Left forelimb (tissue), 1 donor: ENCODE results near the gene TYW1B.
"Not testable (repeated sequence)": the region's sequence is repeated elsewhere in the genome, so short reads cannot be mapped to it uniquely, and the experiment has no call there.

Experiments used
- DNase-seq: peaks from one replicate; pipeline ENCODE4 v3.0.0-alpha.2; 2018; ENCODE audit warnings: low spot score

The TYW1B gene

GRCh38 chr7:72753229-72753628 lies 74.8 kb downstream of the TYW1B start:
- DNase-seq = not testable (repeated sequence)

- DNase-seq = no peak
Measured at GRCh38 chr7:72751978-72752377, 76.0 kb downstream of the TYW1B start.

DNA sequence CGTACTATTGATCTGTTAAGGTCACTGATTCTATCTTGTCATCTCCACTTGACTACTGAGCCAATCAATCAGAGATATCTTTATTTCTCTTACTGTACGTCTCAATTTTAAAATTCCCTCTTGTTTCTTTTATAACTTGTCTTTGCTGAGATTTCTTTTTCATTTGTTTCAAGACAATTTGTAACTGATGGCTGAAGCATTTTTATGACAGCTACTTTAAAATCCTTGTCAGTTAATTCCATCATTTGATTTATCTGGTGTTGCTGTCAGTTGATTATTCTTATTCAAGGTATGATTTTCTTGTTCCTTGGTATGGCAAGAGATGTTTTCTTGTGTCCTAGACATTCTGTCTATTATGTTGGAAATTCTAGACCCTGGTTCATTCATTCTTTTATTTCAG lies 76.6 kb downstream of the TYW1B start:
- no peak for DNase-seq

DNA sequence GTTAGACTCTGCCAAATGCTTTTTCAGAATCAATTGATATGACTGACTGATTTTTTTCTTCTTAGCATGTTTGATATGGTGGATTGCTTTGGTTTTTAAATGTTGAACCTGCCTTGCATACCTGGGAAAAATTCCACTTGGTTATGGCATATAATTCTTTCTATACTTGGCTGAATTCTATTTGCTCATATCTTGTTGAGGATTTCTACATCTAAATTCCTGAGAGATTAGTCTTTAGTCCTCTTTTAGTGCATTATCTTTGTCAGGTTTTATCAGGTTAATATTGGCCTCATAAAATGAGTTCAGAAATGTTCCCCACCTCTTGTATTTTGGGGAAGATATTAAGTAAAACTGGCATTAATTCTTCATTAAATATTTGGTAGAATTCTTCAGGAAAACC lies 79.4 kb downstream of the TYW1B start:
- not testable (repeated sequence) for DNase-seq

DNA sequence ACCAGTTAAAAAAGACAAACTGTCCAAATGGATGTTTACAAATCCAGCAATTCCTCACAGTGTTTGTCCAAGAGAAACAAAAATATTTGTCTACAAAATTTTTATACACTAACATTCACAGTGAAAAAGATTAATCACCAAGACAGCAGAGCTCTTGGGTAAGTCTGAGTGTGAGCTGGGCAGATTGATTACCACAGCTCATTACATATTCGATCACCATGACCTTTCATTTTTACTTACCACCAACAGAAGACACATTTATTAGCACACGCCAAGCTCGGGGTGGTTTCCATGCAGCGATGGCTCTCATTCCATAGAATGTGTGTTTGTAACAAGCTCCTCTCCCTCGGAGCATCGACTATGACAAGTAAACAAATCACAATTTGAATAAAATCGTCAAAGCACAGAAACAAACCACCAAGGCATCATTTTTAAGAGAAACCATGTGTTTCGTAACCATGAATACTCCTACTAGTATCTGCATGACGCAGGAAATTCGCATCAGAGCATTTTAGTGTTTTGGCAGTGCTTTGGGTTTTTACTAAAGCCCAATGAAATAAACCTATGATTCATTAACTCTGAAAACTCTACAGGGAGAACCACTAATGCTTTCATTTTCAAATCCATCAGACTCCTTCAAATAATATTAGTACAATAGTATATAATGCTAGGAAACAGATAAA lies 83.6 kb downstream of the TYW1B start:
- DNase-seq = not testable (repeated sequence)

GRCh38 chr7:72743801-72744200 lies 84.2 kb downstream of the TYW1B start:
- DNase-seq = not testable (repeated sequence)

DNA sequence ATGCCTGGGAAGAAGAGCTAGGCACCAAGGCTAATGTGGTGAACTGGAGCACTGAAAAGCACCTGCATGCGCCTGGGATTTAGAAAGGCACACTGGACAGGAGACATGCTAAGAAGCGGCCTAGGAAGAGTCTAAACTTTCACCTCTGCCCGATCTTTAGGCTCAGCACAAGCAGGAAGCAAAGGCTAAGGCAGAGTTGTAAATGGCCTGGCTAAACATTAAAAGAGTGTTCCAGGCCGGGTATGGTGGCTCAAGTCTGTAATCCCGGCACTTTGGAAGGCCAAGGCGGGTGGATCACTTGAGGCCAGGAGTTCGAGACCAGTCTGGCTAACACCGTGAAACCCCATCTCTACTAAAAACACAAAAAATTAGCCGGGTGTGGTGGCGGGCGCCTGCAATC lies 88.3 kb downstream of the TYW1B start:
- DNase-seq = not testable (repeated sequence)

- not testable (repeated sequence) for DNase-seq
Measured at GRCh38 chr7:72735855-72736254, 92.1 kb downstream of the TYW1B start.

DNA sequence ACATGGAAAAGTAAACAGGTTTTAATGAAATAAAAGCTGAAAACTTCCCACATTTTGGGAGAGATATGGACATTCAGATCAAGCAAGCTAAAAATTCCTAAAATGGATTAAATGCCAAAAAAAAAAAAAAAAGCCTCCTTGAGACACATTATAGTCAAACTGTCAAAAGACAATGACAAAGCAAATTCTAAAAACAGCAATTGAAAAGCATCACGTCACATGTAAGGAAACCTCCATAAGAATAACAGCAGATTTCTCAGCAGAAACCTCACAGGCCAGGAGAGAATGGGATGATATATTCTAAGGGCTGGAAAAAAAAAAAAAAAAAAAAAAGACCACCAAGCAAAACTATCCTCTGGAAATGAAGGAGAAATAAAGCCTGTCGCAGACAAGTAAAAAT lies 97.2 kb downstream of the TYW1B start:
- not testable (repeated sequence) for DNase-seq

DNA sequence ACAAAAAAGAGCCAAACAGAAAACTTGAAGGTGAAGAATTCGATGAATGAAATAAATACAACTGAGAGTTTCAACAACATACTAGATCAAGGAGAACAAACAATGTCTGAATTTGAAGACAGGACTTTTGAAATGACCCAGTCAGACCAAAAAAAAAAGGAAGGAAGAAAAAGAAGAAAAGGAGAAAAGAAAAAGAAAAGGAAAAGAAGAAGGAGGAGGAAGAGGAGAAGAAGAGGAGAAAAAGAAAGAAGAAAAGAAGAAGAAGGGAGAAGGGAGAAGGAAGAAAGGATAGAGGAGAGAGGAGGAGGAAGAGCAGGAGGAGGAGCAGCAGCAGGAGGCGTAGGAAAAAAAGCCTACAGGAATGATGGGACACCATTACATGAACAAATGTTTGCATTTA lies 97.6 kb downstream of the TYW1B start:
- DNase-seq = not testable (repeated sequence)

DNA sequence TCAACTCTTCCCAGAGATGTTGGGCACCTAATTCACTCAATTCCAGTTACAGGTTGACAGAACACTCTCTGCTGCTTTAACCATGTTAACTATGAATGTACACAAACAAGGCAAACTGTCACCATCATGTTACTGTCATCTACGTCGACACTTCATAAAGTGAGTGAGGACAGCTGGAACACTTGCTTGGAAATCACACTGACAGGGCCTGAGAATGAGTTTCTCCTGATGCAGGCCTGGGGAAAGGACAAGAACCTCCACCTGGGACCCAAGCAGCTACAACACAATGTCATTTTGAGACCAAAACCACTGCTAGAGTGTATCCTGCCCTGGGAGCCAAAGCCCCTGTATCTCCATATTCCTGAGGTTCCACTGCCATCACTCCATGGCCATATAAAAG lies 98.9 kb downstream of the TYW1B start:
- not testable (repeated sequence) for DNase-seq

- DNase-seq = not testable (repeated sequence)
Measured at GRCh38 chr7:72722694-72723093, 105.3 kb downstream of the TYW1B start.

DNA sequence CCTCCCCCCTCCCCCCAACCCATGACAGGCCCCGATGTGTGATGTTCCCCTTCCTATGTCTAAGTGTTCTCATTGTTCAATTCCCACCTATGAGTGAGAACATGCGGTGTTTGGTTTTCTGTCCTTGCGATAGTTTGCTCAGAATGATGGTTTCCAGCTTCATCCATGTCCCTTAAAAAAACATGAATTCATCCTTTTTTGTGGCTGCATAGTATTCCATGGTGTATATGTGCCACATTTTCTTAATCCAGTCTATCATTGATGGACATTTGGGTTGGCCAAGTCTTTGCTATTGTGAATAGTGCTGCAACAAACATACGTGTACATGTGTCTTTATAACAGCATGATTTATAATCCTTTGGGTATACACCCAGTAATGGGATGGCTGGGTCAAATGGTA lies 107.1 kb downstream of the TYW1B start:
- DNase-seq = not testable (repeated sequence)

- DNase-seq = not testable (repeated sequence)
Measured at GRCh38 chr7:72717252-72717774, 110.7 kb downstream of the TYW1B start.

DNA sequence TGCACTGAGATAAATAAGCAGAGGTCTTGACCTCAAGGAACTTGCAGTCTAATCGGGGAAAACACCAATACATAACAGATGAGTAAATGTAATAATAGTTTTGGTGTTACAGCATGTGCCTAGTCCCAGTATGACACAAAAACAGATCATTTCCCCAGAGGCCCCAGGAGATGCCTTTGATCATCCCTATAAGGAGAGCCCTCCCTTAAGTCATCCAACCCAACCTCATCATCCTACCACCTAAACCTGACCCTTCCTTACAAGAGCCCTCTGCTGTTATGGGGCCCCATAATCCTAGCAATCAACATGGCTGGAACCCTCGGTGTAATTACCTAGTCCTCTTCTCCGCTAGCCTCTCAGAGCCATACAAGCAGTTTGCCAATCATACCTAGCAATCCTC lies 116.1 kb downstream of the TYW1B start:
- DNase-seq = not testable (repeated sequence)

- no peak for DNase-seq
Measured at GRCh38 chr7:72710983-72711382, 117.0 kb downstream of the TYW1B start.

- no peak for DNase-seq
Measured at GRCh38 chr7:72709909-72710308, 118.1 kb downstream of the TYW1B start.

DNA sequence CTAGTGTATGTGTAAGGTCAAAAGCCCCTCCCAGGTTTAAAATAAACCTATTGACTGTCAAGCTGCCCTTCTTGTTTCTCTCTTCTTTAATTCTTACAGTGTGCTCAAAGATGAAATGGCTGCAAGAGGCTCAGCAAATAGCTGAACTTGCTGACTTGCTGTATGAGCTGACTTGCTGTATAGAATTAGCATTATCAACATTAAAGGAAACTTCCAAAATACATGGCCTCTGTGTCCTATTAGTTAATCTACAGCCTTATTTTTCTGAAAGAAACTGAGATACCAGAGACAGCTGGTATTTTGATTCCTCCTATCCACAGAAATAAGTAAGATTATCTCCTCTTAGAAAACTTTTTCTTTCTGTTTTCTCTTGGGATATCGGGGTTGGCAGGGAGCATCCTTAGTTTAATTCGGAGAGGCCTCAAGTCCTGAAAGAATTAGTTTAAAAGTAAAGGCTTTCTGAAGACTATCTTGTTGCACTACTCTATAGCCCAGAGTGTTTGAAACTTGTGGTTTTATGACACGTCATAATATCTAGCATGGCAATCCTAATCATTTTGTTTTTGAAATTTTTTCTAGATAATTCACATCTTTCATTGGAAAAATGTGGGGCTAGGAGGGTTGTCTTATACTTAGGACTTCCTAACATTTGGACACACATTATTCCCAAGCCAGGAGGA lies 119.5 kb downstream of the TYW1B start:
- DNase-seq = not testable (repeated sequence)

DNA sequence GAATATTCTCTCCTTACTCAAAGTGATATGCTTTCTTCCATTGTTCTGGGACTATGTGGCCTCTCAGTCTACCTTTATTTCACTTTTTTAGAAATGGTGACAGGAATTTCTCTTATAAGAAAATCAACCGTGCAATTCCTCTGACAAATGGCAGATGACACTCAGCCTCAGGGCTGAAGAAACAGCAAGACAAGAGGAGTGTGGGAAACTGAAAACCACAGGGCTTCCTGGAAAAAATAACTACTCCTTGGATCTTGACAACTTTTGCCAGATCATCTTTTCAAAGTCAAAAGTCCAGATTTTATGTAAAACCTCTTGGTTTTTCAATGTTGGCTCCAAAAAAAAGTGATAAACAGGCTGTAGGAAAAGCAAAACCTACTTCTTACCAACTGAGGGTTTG lies 121.5 kb downstream of the TYW1B start:
- DNase-seq = no peak

- DNase-seq = not testable (repeated sequence)
Measured at GRCh38 chr7:72705693-72706092, 122.3 kb downstream of the TYW1B start.

DNA sequence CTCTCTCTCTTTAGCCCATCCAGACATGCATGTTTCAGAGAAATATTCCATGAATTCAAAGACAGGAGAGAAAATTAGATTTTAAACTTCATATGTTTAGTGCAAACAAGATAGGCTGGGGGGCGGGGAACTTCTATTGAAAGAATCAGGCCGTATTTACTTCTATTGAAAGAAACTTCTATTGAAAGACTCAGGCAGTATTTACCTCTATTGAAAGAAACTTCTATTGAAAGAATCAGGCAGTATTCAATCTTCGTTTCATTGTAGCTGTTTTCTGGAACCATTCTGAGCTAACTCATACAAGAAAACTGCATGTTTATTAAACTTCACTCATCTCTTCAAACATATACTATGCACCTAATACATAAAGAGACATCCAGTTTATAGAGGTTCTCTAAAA lies 123.1 kb downstream of the TYW1B start:
- no peak for DNase-seq

DNA sequence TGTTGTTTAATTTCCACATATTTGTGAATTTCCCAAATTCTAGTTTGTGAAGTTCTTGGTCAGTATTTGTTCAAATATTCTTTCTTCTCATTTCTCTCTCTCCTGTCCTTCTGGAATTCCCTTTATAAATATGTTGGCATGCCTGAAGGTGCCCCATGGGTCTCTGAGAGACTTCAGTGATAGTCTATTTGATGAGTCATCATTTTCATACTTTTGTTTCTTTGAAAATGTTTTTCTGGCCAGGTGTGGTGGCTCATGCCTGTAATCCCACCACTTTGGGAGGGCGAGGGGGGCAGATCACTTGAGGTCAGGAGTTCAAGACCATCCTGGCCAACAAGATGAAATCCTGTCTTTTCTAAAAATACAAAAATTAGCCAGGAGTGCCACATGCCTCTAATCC lies 127.5 kb downstream of the TYW1B start:
- DNase-seq = not testable (repeated sequence)

GRCh38 chr7:72697066-72697465 lies 130.9 kb downstream of the TYW1B start:
- not testable (repeated sequence) for DNase-seq
